Lung (tissue), 12 donors: ENCODE data around the gene RAD54L2. TPM values are rescaled to one million over a fixed set of nuclear protein-coding genes. Genes with fewer than 3 reads are reported as not detected.
"Not testable (repeated sequence)": the region's sequence is repeated elsewhere in the genome, so short reads cannot be mapped to it uniquely, and the experiment has no call there.

ENCODE experiments used
- ATAC-seq: fragments of 200-7000 bp; cut with Tn5 transposase; one replicate; pipeline ENCODE4 v1.9.1; 2020; ENCODE audit warnings: moderate number of reproducible peaks; ENCODE audit not compliant: insufficient read depth, low FRiP score
- DNase-seq, 3 donors: peaks; one replicate each; pipeline ENCODE4 v3.0.0-alpha.2; 2013 to 2017
- H3K27ac ChIP-seq, 2 donors: one replicate each; pipeline ENCODE4 v1.5.1; 2013; ENCODE audit warnings: mild to moderate bottlenecking in 2 of 2, moderate library complexity in 2 of 2, control low read depth in 1 of 2, inconsistent platforms in 1 of 2, low read depth in 1 of 2, low read length in 1 of 2
- H3K27me3 ChIP-seq, 3 donors: one replicate each; pipeline ENCODE4 v1.5.1; 2013; ENCODE audit warnings: low read length in 2 of 3; ENCODE audit not compliant: control insufficient read depth in 3 of 3, insufficient read depth in 3 of 3
- H3K36me3 ChIP-seq, 4 donors: one replicate each; pipeline ENCODE4 v1.5.1; 2013; ENCODE audit warnings: low read length in 4 of 4, mild to moderate bottlenecking in 1 of 4, moderate library complexity in 1 of 4; ENCODE audit not compliant: control insufficient read depth in 4 of 4, insufficient read depth in 4 of 4
- H3K4me1 ChIP-seq, 5 donors: one replicate each; pipeline ENCODE4 v1.5.1; 2013; ENCODE audit warnings: low read length in 5 of 5, mild to moderate bottlenecking in 2 of 5, moderate library complexity in 1 of 5; ENCODE audit not compliant: control insufficient read depth in 5 of 5, insufficient read depth in 5 of 5
- H3K4me3 ChIP-seq: one replicate; pipeline ENCODE4 v1.5.1; 2013; ENCODE audit warnings: mild to moderate bottlenecking, control low read depth, moderate library complexity
- H3K9ac ChIP-seq, 2 donors: one replicate each; pipeline ENCODE4 v1.5.1; 2013; ENCODE audit warnings: low read length in 2 of 2, control low read depth in 1 of 2; ENCODE audit not compliant: insufficient read depth in 1 of 2
- H3K9me3 ChIP-seq, 4 donors: one replicate each; pipeline ENCODE4 v1.5.1; 2013; ENCODE audit warnings: low read length in 3 of 4, mild to moderate bottlenecking in 1 of 4, moderate library complexity in 1 of 4; ENCODE audit not compliant: control insufficient read depth in 4 of 4, insufficient read depth in 3 of 4
- CTCF ChIP-seq: IDR thresholded peaks from 2 replicates; pipeline ENCODE4 v1.5.1; 2012; ENCODE audit warnings: mild to moderate bottlenecking; ENCODE audit errors: control extremely low read depth, extremely low read depth
- WGBS, 2 donors: extraction: QIAGEN DNeasy Blood & Tissue Kit; methylation state at CpG; one replicate each; pipeline ENCODE4 v1.1.7; 2013; 5-methylcytosine and 5-hydroxymethylcytosine counted together
- polyA plus RNA-seq, 2 donors: library from polyadenylated mRNA; stranded (reverse); fragments of 200-250 nt; gene quantifications; one replicate each; pipeline ENCODE4 v1.2.1, GENCODE V29; 2013
- total RNA-seq, 2 donors: library from RNA; depleted of rRNA in 1 of 2; stranded (reverse); fragments of >200 nt in 1 of 2; gene quantifications; one replicate each; pipeline ENCODE4 v1.2.1, GENCODE V29; 2014 to 2021
- donor health status: control.
- donor health status: control.
- donor health status: Bipolar disorder and iron deficiency.
- donor health status: healthy.
- donor health status: DM: yes; HTN: yes; CAD: no.

RAD54L2 gene
- total and polyA plus RNA-seq, 4 donors, result 3.6 to 30.6 (median 15.2) TPM

- DNase-seq (no peak), ATAC-seq (no peak)
- 84 to 93% methylated on average over 2 of the region's 2 CpGs for WGBS, 2 donors
- Histone ChIP-seq H3K4me3 (no peak overlapping the region), H3K36me3 (no peaks in the 10 kb centered on the region), H3K4me1 (no peaks in the 10 kb centered on the region), H3K9me3 (no peaks in the 10 kb centered on the region), H3K27ac (no peak overlapping the region), H3K27me3 (no peaks in the 10 kb centered on the region), H3K9ac (no peak overlapping the region)
- no peak for TF ChIP-seq CTCF
Measured at GRCh38 chr3:51519848-51520247, 18.7 kb upstream of the RAD54L2 start.

GRCh38 chr3:51520906-51521730 is 17.4 kb upstream of the RAD54L2 start:
- not testable (repeated sequence) for H3K4me1 ChIP-seq, H3K9ac ChIP-seq, ATAC-seq, H3K36me3 ChIP-seq, H3K4me3 ChIP-seq, H3K27me3 ChIP-seq, DNase-seq, H3K27ac ChIP-seq, H3K9me3 ChIP-seq
- WGBS, 2 donors, result 84 to 88% methylated on average over 5 of the region's 5 CpGs

- no peaks in the 10 kb centered on the region for H3K4me1 ChIP-seq
- H3K4me3 ChIP-seq, result no peak overlapping the region
- H3K9me3 ChIP-seq, result no peaks in the 10 kb centered on the region
- 62 to 67% methylated on average over 10 to 11 of the region's 11 CpGs for WGBS, 2 donors
- H3K9ac ChIP-seq, result no peak overlapping the region
- ATAC-seq (no peak), DNase-seq (no peak)
- no peak overlapping the region for H3K27ac ChIP-seq
- H3K36me3 ChIP-seq, result no peaks in the 10 kb centered on the region
- TF ChIP-seq CTCF, result no peak
- H3K27me3 ChIP-seq, result no peaks in the 10 kb centered on the region
Measured at GRCh38 chr3:51522273-51522962, 16.1 kb upstream of the RAD54L2 start.

GRCh38 chr3:51524874-51525273 is 13.6 kb upstream of the RAD54L2 start:
- not testable (repeated sequence) for H3K4me3 ChIP-seq, DNase-seq, H3K27me3 ChIP-seq, ATAC-seq, H3K9me3 ChIP-seq, H3K36me3 ChIP-seq, H3K9ac ChIP-seq, H3K4me1 ChIP-seq, H3K27ac ChIP-seq
- WGBS, 2 donors, result 87 to 93% methylated on average over 6 of the region's 6 CpGs
